ENCODE data around the gene SPECC1L.

GRCh38 chr22:24466716-24467328 is 196.2 kb downstream of the SPECC1L start:
- TF ChIP-seq CTCF (IDR thresholded peaks at IDR 0.05) (no peak), POLR2A (IDR thresholded peaks at IDR 0.05; ENCODE audit: low read depth) (no peak), EP300 (IDR thresholded peaks at IDR 0.05) (no peak)
